ENCODE data around the gene MED16. TPM values are rescaled to one million over a fixed set of nuclear protein-coding genes. Genes with fewer than 3 reads are reported as not detected.

MED16 gene
- total and polyA plus RNA-seq, 2 experiments from 2014 or later: 26.6 to 66.5 TPM

DNA sequence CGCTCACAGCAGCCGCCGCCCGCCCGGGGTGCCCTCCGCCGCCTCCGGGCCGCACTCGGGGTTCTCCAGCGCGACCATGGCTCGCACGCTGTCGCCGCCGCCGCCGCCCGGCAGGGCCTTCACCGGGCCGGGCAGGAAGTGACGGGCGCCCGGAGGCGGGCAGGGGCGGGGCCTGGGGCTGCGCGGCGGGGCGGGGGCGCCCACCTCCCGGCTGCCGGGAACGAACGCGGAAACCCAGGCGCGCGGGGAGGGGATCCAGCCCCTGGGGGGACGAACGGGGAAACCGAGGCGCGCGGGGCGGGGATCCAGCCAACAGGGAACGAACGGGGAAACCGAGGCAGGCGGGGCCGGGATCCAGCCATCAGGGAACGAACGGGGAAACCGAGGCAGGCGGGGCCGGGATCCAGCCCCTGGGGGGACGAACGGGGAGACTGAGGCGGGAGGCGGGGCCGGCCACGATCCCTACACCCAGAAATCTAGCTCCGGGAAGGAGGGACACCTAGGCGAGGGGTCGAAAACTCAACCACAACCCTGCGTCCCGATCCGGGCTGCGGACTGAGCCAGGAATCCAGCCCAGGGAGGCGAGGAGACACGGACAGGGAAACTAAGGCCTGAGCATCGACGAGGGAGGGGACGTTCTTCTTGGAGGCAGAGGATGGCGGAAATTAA is 20.2 kb upstream of the MED16 start, which contains the start of gene R3HDM4:
Gene R3HDM4, minus strand, starts transcription at position 140 of the 669 bp plus-strand sequence. Its CDS starts 62 bp downstream, at position 78.
- no peaks in the 10 kb centered on the region for H3K36me3 ChIP-seq (ENCODE audit: low read depth)
- peaks cover 4% of the 10 kb centered on the region; the same call in 1 of the 2 replicates for H3F3A ChIP-seq (ENCODE audit: insufficient read depth)
- H3K4me2 ChIP-seq (ENCODE audit: unreplicated experiment): peak within 1 kb of the TSS; percentile 84
- in situ Hi-C loops (cut with MboI): no loop called here
- WGBS, 2 experiments (ENCODE audit: low coverage in 1 of 2, low lambda C conversion rate in 2 of 2, missing lambda C conversion rate in 2 of 2): 1 to 2% methylated on average over 20 to 65 of the region's 76 CpGs
- no peaks in the 10 kb centered on the region for H4K20me1 ChIP-seq (ENCODE audit: insufficient read depth)
- peaks cover 10% of the 10 kb centered on the region for H3K27me3 ChIP-seq (replicated peaks; ENCODE audit: insufficient read depth)
- peak within 1 kb of the TSS; percentile 93 for H3K9ac ChIP-seq
- peaks cover 55% of the 10 kb centered on the region for H3K79me2 ChIP-seq (ENCODE audit: insufficient read depth)
- H3K4me3 ChIP-seq: peak within 1 kb of the TSS; percentile 99
- H3K27ac ChIP-seq: peak within 1 kb of the TSS; percentile 48
- no peaks in the 10 kb centered on the region for H3K9me3 ChIP-seq (ENCODE audit: low read depth)
- TF ChIP-seq EZH2 (IDR thresholded peaks at IDR 0.05; ENCODE audit: insufficient read depth, poor library complexity, severe bottlenecking) (no peak), EZH2phosphoT487 (IDR thresholded peaks at IDR 0.05; ENCODE audit: insufficient read depth, low read depth) (no peak)
- peak; percentile 83 for DNase-seq
- peak within 1 kb of the TSS; percentile 85 for H2AFZ ChIP-seq
- 0 out of 2 replicates have a peak, but pooled peaks cover 3% of the 10 kb centered on the region for H3K4me1 ChIP-seq (ENCODE audit: insufficient read depth)
- no peaks in the 10 kb centered on the region for H3K9me2 ChIP-seq (ENCODE audit: insufficient read depth)

GRCh38 chr19:912181-913079 is 19.4 kb upstream of the MED16 start:
- Histone ChIP-seq H3K9ac (peak overlapping the region; percentile 93), H3K4me3 (peak overlapping the region; percentile 99), H3F3A (ENCODE audit: insufficient read depth) (peaks cover 4% of the 10 kb centered on the region; the same call in 1 of the 2 replicates), H3K4me1 (ENCODE audit: insufficient read depth) (0 out of 2 replicates have a peak, but pooled peaks cover 3% of the 10 kb centered on the region), H2AFZ (peak overlapping the region; percentile 69), H3K79me2 (ENCODE audit: insufficient read depth) (peaks cover 62% of the 10 kb centered on the region), H3K27ac (peak overlapping the region; percentile 20; the same call in 1 of the 2 replicates), H3K36me3 (ENCODE audit: low read depth) (no peaks in the 10 kb centered on the region), H4K20me1 (ENCODE audit: insufficient read depth) (no peaks in the 10 kb centered on the region), H3K9me3 (ENCODE audit: low read depth) (no peaks in the 10 kb centered on the region), H3K4me2 (ENCODE audit: unreplicated experiment) (peak overlapping the region; percentile 68), H3K9me2 (ENCODE audit: insufficient read depth) (no peaks in the 10 kb centered on the region), H3K27me3 (replicated peaks; ENCODE audit: insufficient read depth) (peaks cover 2% of the 10 kb centered on the region; the same call in 1 of the 2 replicates)
- in situ Hi-C loops (cut with MboI): no loop called here
- no peak for TF ChIP-seq EZH2 (IDR thresholded peaks at IDR 0.05; ENCODE audit: insufficient read depth, poor library complexity, severe bottlenecking)
- no peak for TF ChIP-seq EZH2phosphoT487 (IDR thresholded peaks at IDR 0.05; ENCODE audit: insufficient read depth, low read depth)
- 3 to 4% methylated on average over 5 to 69 of the region's 69 CpGs for WGBS, 2 experiments (ENCODE audit: low coverage in 1 of 2, low lambda C conversion rate in 2 of 2, missing lambda C conversion rate in 2 of 2)
- DNase-seq: peak; percentile 24

- Histone ChIP-seq H4K20me1 (ENCODE audit: insufficient read depth) (no peaks in the 10 kb centered on the region), H3K79me2 (ENCODE audit: insufficient read depth) (peaks cover 72% of the 10 kb centered on the region), H3K9me2 (ENCODE audit: insufficient read depth) (no peaks in the 10 kb centered on the region), H3K27me3 (replicated peaks; ENCODE audit: insufficient read depth) (no peaks in the 10 kb centered on the region), H3K36me3 (ENCODE audit: low read depth) (no peaks in the 10 kb centered on the region), H3K4me1 (ENCODE audit: insufficient read depth) (0 out of 2 replicates have a peak, but pooled peaks cover 3% of the 10 kb centered on the region), H3K4me2 (ENCODE audit: unreplicated experiment) (no peak overlapping the region), H3F3A (ENCODE audit: insufficient read depth) (peaks cover 4% of the 10 kb centered on the region; the same call in 1 of the 2 replicates), H3K27ac (no peak overlapping the region), H3K4me3 (peak overlapping the region; percentile 45; the same call in 1 of the 2 replicates), H3K9me3 (ENCODE audit: low read depth) (no peaks in the 10 kb centered on the region), H2AFZ (no peak overlapping the region), H3K9ac (no peak overlapping the region)
- TF ChIP-seq EZH2phosphoT487 (IDR thresholded peaks at IDR 0.05; ENCODE audit: insufficient read depth, low read depth): no peak
- TF ChIP-seq EZH2 (IDR thresholded peaks at IDR 0.05; ENCODE audit: insufficient read depth, poor library complexity, severe bottlenecking): no peak
- WGBS, 2 experiments (ENCODE audit: low coverage in 1 of 2, low lambda C conversion rate in 2 of 2, missing lambda C conversion rate in 2 of 2): 69 to 74% methylated on average over 54 of the region's 54 CpGs
- in situ Hi-C loops (cut with MboI): no loop called here
- DNase-seq: no peak
Measured at GRCh38 chr19:911197-912033, 18.4 kb upstream of the MED16 start.
